GM12878 (cell line): ENCODE data around the gene KDM5B. TPM values are rescaled to one million over a fixed set of nuclear protein-coding genes. Genes with fewer than 3 reads are reported as not detected.

Source experiments
- BHLHE40 ChIP-seq, 2 experiments: fragments of 450-650 bp in 1 of 2; IDR thresholded peaks; 2 replicates each; pipeline ENCODE4 v1.6.1; 2011 to 2017; ENCODE audit warnings: low read depth in 2 of 2, borderline replicate concordance in 1 of 2, improper control_type of control experiment in 1 of 2, low read length in 1 of 2, mild to moderate bottlenecking in 1 of 2
- EZH2 ChIP-seq: IDR thresholded peaks from 2 replicates; pipeline ENCODE4 v1.6.1; 2012; ENCODE audit warnings: low read depth, mild to moderate bottlenecking, control low read depth, inconsistent platforms, low read length, borderline replicate concordance; ENCODE audit not compliant: control insufficient read depth
- IKZF2 ChIP-seq, 2 experiments: fragments of 450-650 bp; IDR thresholded peaks; 2 replicates each; pipeline ENCODE4 v1.6.1; 2017; ENCODE audit warnings: mild to moderate bottlenecking in 2 of 2, moderate library complexity in 2 of 2
- MTA2 ChIP-seq: fragments of 450-650 bp; IDR thresholded peaks from 2 replicates; pipeline ENCODE4 v1.6.1; 2016; ENCODE audit warnings: low read depth, mild to moderate bottlenecking, moderate library complexity
- MXI1 ChIP-seq: fragments of 150-350 bp; IDR thresholded peaks from 2 replicates; pipeline ENCODE4 v1.6.1; 2011; ENCODE audit warnings: low read depth, mild to moderate bottlenecking, inconsistent platforms, low read length, improper control_type of control experiment
- RAD51 ChIP-seq: fragments of 450-650 bp; IDR thresholded peaks from 2 replicates; pipeline ENCODE4 v1.6.1; 2016; ENCODE audit warnings: moderate library complexity, mild to moderate bottlenecking, inconsistent platforms
- RUNX3 ChIP-seq: IDR thresholded peaks from 2 replicates; pipeline ENCODE4 v1.6.1; 2012; ENCODE audit warnings: low read length, inconsistent platforms
- SIN3A ChIP-seq: IDR thresholded peaks from 2 replicates; pipeline ENCODE4 v1.6.1; 2012; ENCODE audit warnings: low read depth, low read length, improper control_type of control experiment
- SPI1 ChIP-seq: IDR thresholded peaks from 2 replicates; pipeline ENCODE4 v1.6.1; 2011; ENCODE audit warnings: low read depth, mild to moderate bottlenecking, low read length, moderate library complexity, borderline replicate concordance; ENCODE audit not compliant: insufficient read depth
- TCF12 ChIP-seq: IDR thresholded peaks from 2 replicates; pipeline ENCODE4 v1.6.1; 2011; ENCODE audit warnings: low read depth, mild to moderate bottlenecking, low read length
- TCF3 ChIP-seq: IDR thresholded peaks from 2 replicates; pipeline ENCODE4 v1.6.1; 2012; ENCODE audit warnings: low read depth, mild to moderate bottlenecking, low read length, borderline replicate concordance; ENCODE audit not compliant: insufficient read depth
- ZBTB40 ChIP-seq: fragments of 450-650 bp; IDR thresholded peaks from 2 replicates; pipeline ENCODE4 v1.6.1; 2016; ENCODE audit warnings: mild to moderate bottlenecking, moderate library complexity, borderline replicate concordance
- ZNF687 ChIP-seq: fragments of 450-650 bp; IDR thresholded peaks from 2 replicates; pipeline ENCODE4 v1.6.1; 2017; ENCODE audit warnings: mild to moderate bottlenecking, moderate library complexity
- polyA plus RNA-seq, 11 experiments: library from polyadenylated mRNA; depleted of rRNA in 4 of 11; unstranded in 6 of 11; stranded (reverse) in 5 of 11; fragments of >200 nt; fragmentation: Nextera tagmentation in 4 of 11; fragmentation: Illumina TruSeq in 1 of 11; extraction: Ambion mirVana in 4 of 11; extraction: Trizol in 1 of 11; gene quantifications; 1 replicate in 1 of 11; 2 replicates in 10 of 11; pipeline versions ENCODE4 v1.2.1 to v1.2.3, GENCODE V29; 2011 to 2016; ENCODE audit warnings: inconsistent platforms in 2 of 11, missing spikeins in 2 of 11, low read depth in 1 of 11
- total RNA-seq, 4 experiments: library from RNA; depleted of rRNA in 3 of 4; stranded (reverse); fragments of >200 nt in 3 of 4; fragmentation: Illumina TruSeq in 1 of 4; extraction: Trizol in 1 of 4; gene quantifications; 2 replicates each; pipeline versions ENCODE4 v1.2.1 to v1.2.3, GENCODE V29; 2013 to 2021
- TF ChIP-seq, protein P1 (sequence below): IDR thresholded peaks from 2 replicates; pipeline ENCODE4 v1.6.1; 2012; ENCODE audit warnings: low read depth, low read length, improper control_type of control experiment
- TF ChIP-seq, protein P2 (sequence below): IDR thresholded peaks from 2 replicates; pipeline ENCODE4 v1.6.1; 2012; ENCODE audit warnings: low read depth, low read length, improper control_type of control experiment
- TF ChIP-seq, protein P3 (sequence below): IDR thresholded peaks from 2 replicates; pipeline ENCODE4 v1.6.1; 2011; ENCODE audit warnings: low read depth, low read length, improper control_type of control experiment, borderline replicate concordance

Gene KDM5B
- total and polyA plus RNA-seq, 10 of the 15 experiments (the other 5 are each of a cell fraction or from before 2014, with no cell fraction given) = 1.7 to 26.6 (median 8.1) TPM

DNA sequence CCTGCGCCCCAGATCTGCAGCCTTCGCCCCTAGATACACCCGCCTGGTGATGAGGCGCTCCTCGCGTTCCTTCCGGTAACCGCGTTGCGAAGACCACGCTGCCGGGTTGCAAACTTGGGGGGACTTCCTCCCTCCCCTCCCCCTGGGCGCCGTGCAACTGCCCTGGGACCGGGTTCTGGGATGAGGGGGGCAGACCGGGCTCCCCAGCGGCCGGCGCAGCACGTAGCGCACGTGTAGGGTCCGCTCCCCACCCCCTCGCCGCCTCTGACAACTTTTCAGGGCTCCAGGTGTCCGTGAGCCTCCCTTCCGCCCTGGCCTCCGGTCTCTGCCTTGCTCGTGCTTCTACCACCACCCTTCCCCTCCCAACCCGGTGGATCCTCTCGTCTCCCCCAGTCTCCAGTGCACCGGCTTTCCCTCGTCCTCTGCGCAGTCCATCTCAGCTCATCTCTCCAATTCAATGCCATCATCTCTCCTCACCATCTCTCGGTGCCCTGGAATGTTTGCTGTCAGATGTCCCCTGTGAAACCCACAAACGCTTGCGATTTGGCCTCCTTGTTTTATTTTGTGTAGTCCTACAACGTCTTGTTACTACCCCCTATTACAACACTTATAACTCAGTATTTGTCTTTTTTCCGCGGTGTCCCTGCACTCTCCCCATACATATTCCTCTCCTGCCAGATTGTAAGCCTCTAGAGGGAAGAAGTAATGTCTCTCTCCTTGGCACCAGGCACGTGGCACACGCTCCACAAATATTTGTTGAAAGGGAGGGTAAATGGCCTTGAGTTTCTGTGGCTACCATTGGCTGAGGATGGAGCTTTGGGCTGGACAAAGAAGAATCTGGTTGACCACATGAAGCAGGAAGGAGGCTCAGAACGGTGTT lies 3.3 kb upstream of the KDM5B start (continued):
- peak; percentile 29; the same call in 1 of the 2 replicates for TF ChIP-seq ZNF687
- peak; percentile 12; the same call in 1 of the 2 replicates for TF ChIP-seq RUNX3
- peak; percentile 84; the same call in 1 of the 2 replicates for TF ChIP-seq MXI1
- TF ChIP-seq, protein P1, sequence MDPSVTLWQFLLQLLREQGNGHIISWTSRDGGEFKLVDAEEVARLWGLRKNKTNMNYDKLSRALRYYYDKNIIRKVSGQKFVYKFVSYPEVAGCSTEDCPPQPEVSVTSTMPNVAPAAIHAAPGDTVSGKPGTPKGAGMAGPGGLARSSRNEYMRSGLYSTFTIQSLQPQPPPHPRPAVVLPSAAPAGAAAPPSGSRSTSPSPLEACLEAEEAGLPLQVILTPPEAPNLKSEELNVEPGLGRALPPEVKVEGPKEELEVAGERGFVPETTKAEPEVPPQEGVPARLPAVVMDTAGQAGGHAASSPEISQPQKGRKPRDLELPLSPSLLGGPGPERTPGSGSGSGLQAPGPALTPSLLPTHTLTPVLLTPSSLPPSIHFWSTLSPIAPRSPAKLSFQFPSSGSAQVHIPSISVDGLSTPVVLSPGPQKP = peak; percentile 52; the same call in 1 of the 2 replicates
- no peak for TF ChIP-seq RAD51
- 0 out of 2 replicates have a peak, but pooled peaks have one; percentile 48 for TF ChIP-seq TCF12
- TF ChIP-seq TCF3 = no peak
- TF ChIP-seq, protein P2, sequence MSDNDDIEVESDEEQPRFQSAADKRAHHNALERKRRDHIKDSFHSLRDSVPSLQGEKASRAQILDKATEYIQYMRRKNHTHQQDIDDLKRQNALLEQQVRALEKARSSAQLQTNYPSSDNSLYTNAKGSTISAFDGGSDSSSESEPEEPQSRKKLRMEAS = peak; percentile 65; the same call in 1 of the 2 replicates
- peak; percentile 35; the same call in 1 of the 2 replicates for TF ChIP-seq ZBTB40
- TF ChIP-seq, protein P3, sequence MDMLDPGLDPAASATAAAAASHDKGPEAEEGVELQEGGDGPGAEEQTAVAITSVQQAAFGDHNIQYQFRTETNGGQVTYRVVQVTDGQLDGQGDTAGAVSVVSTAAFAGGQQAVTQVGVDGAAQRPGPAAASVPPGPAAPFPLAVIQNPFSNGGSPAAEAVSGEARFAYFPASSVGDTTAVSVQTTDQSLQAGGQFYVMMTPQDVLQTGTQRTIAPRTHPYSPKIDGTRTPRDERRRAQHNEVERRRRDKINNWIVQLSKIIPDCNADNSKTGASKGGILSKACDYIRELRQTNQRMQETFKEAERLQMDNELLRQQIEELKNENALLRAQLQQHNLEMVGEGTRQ = no peak
- TF ChIP-seq EZH2 = no peak
- TF ChIP-seq SIN3A = no peak
- 0 out of 2 replicates have a peak, but pooled peaks have one; percentile 15 for TF ChIP-seq MTA2
- peak in 1 of 2 experiments; percentile 19; a peak in 1 of 4 replicates for TF ChIP-seq IKZF2 (IDR thresholded peaks at IDR 0.05)
- TF ChIP-seq BHLHE40 (IDR thresholded peaks at IDR 0.05; ENCODE audit: borderline replicate concordance in 1 of 2, low read depth in 2 of 2, low read length in 1 of 2) = peak; percentile 88 to 93; a peak in 3 of 4 replicates
- no peak for TF ChIP-seq SPI1
